A549 (cell line): ENCODE measurements around the gene PDXK. TPM values are rescaled to one million over a fixed set of nuclear protein-coding genes. Genes with fewer than 3 reads are reported as not detected.

Experiments
- ATAC-seq, 2 experiments: fragments of 200-7000 bp in 1 of 2; fragments of >200 bp in 1 of 2; cut with Nextera tagmentation in 1 of 2; cut with Tn5 transposase in 1 of 2; 3 replicates each; pipeline versions ENCODE4 v1.8.0 to v1.9.1; 2018 to 2020; ENCODE audit warnings: mild to moderate bottlenecking in 1 of 2, moderate library complexity in 1 of 2
- CTCF ChIA-PET: fragments of 300-600 bp; sonication (Branson Sonifier 250); formaldehyde crosslinking; extraction: SDS; loops from one replicate; lab custom pipeline; 2021; ENCODE audit warnings: antibody characterized with exemption, inconsistent platforms; lab: Yijun Ruan, JAX
- POLR2A ChIA-PET: fragments of 350-600 bp; formaldehyde crosslinking; extraction: SDS; loops from one replicate; lab custom pipeline; 2021; ENCODE audit warnings: antibody characterized with exemption, inconsistent platforms; lab: Yijun Ruan, JAX
- DNase-seq, 2 experiments: peaks; one replicate each; pipeline versions ENCODE4 v3.0.0 to v3.0.0-alpha.2; 2011 to 2016; ENCODE audit warnings: low read depth in 1 of 2, low spot score in 1 of 2
- FAIRE-seq: peaks from 2 replicates; lab custom pipeline; 2011; peaks lifted over from hg19 to GRCh38; lab: Jason Lieb, UNC
- H3K27ac ChIP-seq, 2 experiments: fragments of >200 bp; sonication (Bioruptor Twin); formaldehyde crosslinking; 3 replicates each; pipeline ENCODE4 v1.5.1; 2016 to 2017
- H3K4me1 ChIP-seq: fragments of >200 bp; sonication (Bioruptor Twin); formaldehyde crosslinking; 3 replicates; pipeline ENCODE4 v1.6.1; 2016
- H3K4me2 ChIP-seq: fragments of >200 bp; sonication (Bioruptor Twin); formaldehyde crosslinking; 3 replicates; pipeline ENCODE4 v1.6.1; 2016
- H3K4me3 ChIP-seq: fragments of >200 bp; sonication (Bioruptor Twin); formaldehyde crosslinking; 3 replicates; pipeline ENCODE4 v1.5.1; 2016
- H3K9me3 ChIP-seq: fragments of >200 bp; sonication (Bioruptor Twin); formaldehyde crosslinking; 3 replicates; pipeline ENCODE4 v1.6.1; 2016
- BCL3 ChIP-seq: fragments of >200 bp; sonication (Bioruptor Twin); formaldehyde crosslinking; IDR thresholded peaks from 3 replicates; pipeline ENCODE4 v1.6.1; 2016
- CEBPB ChIP-seq, 2 experiments: fragments of >200 bp in 1 of 2; sonication (Bioruptor Twin) in 1 of 2; formaldehyde crosslinking in 1 of 2; IDR thresholded peaks; 2 replicates each; pipeline ENCODE4 v1.6.1; 2012 to 2016
- CHD2 ChIP-seq: fragments of 150-350 bp; IDR thresholded peaks from 2 replicates; pipeline ENCODE4 v1.6.1; 2014; ENCODE audit warnings: low read length; ENCODE audit not compliant: partially characterized antibody
- ELK1 ChIP-seq: fragments of 150-350 bp; IDR thresholded peaks from 2 replicates; pipeline ENCODE4 v1.6.1; 2014; ENCODE audit warnings: low read depth, mild to moderate bottlenecking, low read length
- EP300 ChIP-seq, 2 experiments: fragments of >200 bp; sonication (Bioruptor Twin); formaldehyde crosslinking; IDR thresholded peaks; 2 replicates in 1 of 2; 3 replicates in 1 of 2; pipeline ENCODE4 v1.6.1; 2016 to 2017
- FOSB ChIP-seq: fragments of 250-450 bp; sonication (Bioruptor Pico); IDR thresholded peaks from 2 replicates; pipeline ENCODE4 v1.5.0; 2020; ENCODE audit warnings: mild to moderate bottlenecking, moderate library complexity
- HEYL ChIP-seq: fragments of 250-450 bp; sonication (Bioruptor Pico); IDR thresholded peaks from 2 replicates; pipeline ENCODE4 v1.8.0; 2021; ENCODE audit warnings: mild to moderate bottlenecking, moderate library complexity
- HOXB13 ChIP-seq: fragments of 250-450 bp; sonication (Bioruptor Pico); IDR thresholded peaks from 2 replicates; pipeline ENCODE4 v1.5.0; 2020; ENCODE audit warnings: low read depth, mild to moderate bottlenecking, moderate library complexity
- KDM1A ChIP-seq: fragments of 200-600 bp; sonication (generic); IDR thresholded peaks from 2 replicates; pipeline ENCODE4 v1.6.1; 2016; ENCODE audit warnings: low read depth, mild to moderate bottlenecking
- KDM5A ChIP-seq: fragments of 200-600 bp; sonication (generic); IDR thresholded peaks from 2 replicates; pipeline ENCODE4 v1.6.1; 2016; ENCODE audit warnings: antibody characterized with exemption, mild to moderate bottlenecking
- MAX ChIP-seq: IDR thresholded peaks from 2 replicates; pipeline ENCODE4 v1.6.1; 2012
- NPAS2 ChIP-seq: fragments of 250-450 bp; sonication (Bioruptor Pico); IDR thresholded peaks from 2 replicates; pipeline ENCODE4 v1.8.0; 2022; ENCODE audit warnings: mild to moderate bottlenecking, moderate library complexity, borderline replicate concordance
- PHF8 ChIP-seq: fragments of 200-600 bp; sonication (generic); IDR thresholded peaks from 2 replicates; pipeline ENCODE4 v1.6.1; 2016; ENCODE audit warnings: low read depth, mild to moderate bottlenecking, antibody characterized with exemption, moderate library complexity, borderline replicate concordance
- RAD21 ChIP-seq, 2 experiments: fragments of >200 bp in 1 of 2; sonication (Bioruptor Twin) in 1 of 2; formaldehyde crosslinking in 1 of 2; IDR thresholded peaks in 1 of 2; conservative IDR thresholded peaks in 1 of 2; 2 replicates in 1 of 2; 3 replicates in 1 of 2; pipeline ENCODE4 v1.6.1; 2012 to 2018; ENCODE audit warnings: inconsistent platforms in 1 of 2
- REST ChIP-seq: fragments of 200-600 bp; sonication (generic); IDR thresholded peaks from 2 replicates; pipeline ENCODE4 v1.6.1; 2016; ENCODE audit warnings: antibody characterized with exemption, mild to moderate bottlenecking, moderate library complexity
- SMC3 ChIP-seq: fragments of >200 bp; sonication (Bioruptor Twin); formaldehyde crosslinking; IDR thresholded peaks from 3 replicates; pipeline ENCODE4 v1.6.1; 2018; ENCODE audit warnings: inconsistent platforms
- SREBF2 ChIP-seq: fragments of 450-650 bp; IDR thresholded peaks from 2 replicates; pipeline ENCODE4 v1.6.1; 2014; ENCODE audit warnings: mild to moderate bottlenecking, moderate library complexity
- ZC3H11A ChIP-seq: fragments of 450-650 bp; IDR thresholded peaks from 2 replicates; pipeline ENCODE4 v1.6.1; 2014; ENCODE audit warnings: antibody characterized with exemption, mild to moderate bottlenecking
- ZFP36 ChIP-seq: fragments of 450-650 bp; IDR thresholded peaks from 2 replicates; pipeline ENCODE4 v1.6.1; 2014; ENCODE audit warnings: borderline replicate concordance; ENCODE audit not compliant: partially characterized antibody
- WGBS: methylation state at CpG from one replicate; pipeline ENCODE4 v1.1.6; 2017; ENCODE audit errors: missing lambda C conversion rate; 5-methylcytosine and 5-hydroxymethylcytosine counted together
- polyA plus RNA-seq, 4 experiments: library from polyadenylated mRNA; depleted of rRNA in 3 of 4; stranded (reverse); fragments of >200 nt; fragmentation: RNase III in 1 of 4; extraction: RNeasy Plus Mini Kit Qiagen cat#74134 plus additional on column Dnase treatment in 1 of 4; gene quantifications; 2 replicates in 3 of 4; 3 replicates in 1 of 4; pipeline ENCODE4 v1.2.3, GENCODE V29; 2011 to 2017
- TF ChIP-seq, protein P1 (sequence below): fragments of >200 bp; sonication (Bioruptor Twin); formaldehyde crosslinking; IDR thresholded peaks from 3 replicates; pipeline ENCODE4 v1.5.1; 2016

Gene PDXK
- polyA plus RNA-seq, 2 of the 4 experiments (the other 2 are of a cell fraction), result 220 to 292 TPM

DNA sequence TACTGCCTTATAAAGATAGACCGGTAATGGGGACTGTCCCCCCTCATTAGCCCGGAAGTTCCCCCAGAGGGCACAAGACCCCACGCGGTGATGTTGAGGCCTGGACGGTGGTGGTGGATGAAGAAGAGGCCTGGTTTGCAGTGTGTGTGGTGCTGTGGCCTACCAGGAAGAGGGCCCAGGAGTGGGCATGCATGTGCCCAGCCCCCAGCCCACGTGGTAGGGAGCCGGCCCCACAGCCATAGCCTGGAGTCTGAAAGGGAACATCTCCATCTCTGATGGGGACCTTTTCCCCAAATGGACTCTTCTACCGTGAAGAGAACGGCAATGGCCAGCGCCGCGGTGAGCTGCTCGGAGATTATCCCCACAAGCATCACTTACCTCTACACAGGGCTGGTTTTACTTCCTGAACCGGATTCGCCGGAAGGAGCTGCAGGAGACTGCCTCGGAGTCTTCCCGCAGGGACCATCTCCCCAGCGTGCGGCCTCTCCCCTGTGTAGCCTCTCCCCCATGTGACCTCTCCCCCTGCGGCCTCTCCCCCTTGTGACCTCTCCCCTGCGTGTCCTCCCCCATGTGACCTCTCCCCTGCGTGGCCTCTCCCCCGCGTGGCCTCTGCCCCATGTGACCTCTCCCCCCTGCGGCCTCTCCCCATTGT, 91.0 kb downstream of the PDXK start:
- no peak; a peak in 1 of 6 replicates for ATAC-seq
- POLR2A ChIA-PET, result no interaction called here

DNA sequence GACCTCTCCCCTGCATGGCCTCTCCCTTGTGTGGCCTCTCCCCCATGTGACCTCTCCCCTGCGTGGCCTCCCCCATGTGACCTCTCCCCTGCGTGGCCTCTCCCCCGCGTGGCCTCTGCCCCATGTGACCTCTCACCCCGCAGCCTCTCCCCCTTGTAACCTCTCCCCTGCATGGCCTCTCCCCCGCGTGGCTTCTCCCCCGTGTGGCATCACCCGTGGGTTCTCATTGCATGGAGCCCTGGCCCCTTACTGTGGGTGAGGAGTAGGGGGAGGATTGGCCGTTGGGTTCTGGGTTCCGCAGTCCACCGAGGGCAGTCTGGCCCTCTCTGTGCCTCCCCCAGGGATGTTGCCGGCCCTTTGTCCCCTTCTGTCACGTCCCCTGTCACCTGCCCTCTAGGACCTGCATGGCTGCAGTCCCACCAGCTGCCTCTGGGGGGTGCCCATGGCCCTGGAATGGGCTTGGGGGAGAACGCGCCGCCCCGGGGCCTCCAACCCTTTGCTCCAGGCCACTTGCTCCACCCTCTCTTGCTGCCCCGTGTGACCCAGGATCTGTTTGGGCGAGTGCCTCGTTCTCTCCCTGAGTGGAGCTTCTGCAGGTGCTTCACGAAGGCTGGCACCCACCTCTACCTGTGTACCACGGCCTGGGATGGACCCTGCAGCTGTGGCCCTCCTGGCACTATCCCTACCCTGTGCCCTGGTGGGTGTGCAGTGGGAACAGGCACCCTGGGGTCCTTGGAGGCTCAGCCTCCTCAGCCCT, 91.8 kb downstream of the PDXK start:
- DNase-seq (peak; percentile 66 to 78), FAIRE-seq (no peak), ATAC-seq (peak; percentile 66 to 84)
- peak overlapping the region; percentile 63 for H3K4me2 ChIP-seq
- no peak overlapping the region for H3K4me3 ChIP-seq
- peak; percentile 88 to 91 for TF ChIP-seq RAD21 (conservative IDR thresholded peaks at IDR 0.05 in 1 of 2, IDR thresholded peaks at IDR 0.05 in 1 of 2)
- no peak for TF ChIP-seq FOSB (CRISPR knock-in tag)
- no peak for TF ChIP-seq EP300 (IDR thresholded peaks at IDR 0.05)
- no peak for TF ChIP-seq KDM5A
- no peak for TF ChIP-seq NPAS2 (CRISPR knock-in tag)
- peak; percentile 66 for TF ChIP-seq SMC3
- TF ChIP-seq MAX, result 0 out of 2 replicates have a peak, but pooled peaks have one; percentile 34
- TF ChIP-seq, protein P1, sequence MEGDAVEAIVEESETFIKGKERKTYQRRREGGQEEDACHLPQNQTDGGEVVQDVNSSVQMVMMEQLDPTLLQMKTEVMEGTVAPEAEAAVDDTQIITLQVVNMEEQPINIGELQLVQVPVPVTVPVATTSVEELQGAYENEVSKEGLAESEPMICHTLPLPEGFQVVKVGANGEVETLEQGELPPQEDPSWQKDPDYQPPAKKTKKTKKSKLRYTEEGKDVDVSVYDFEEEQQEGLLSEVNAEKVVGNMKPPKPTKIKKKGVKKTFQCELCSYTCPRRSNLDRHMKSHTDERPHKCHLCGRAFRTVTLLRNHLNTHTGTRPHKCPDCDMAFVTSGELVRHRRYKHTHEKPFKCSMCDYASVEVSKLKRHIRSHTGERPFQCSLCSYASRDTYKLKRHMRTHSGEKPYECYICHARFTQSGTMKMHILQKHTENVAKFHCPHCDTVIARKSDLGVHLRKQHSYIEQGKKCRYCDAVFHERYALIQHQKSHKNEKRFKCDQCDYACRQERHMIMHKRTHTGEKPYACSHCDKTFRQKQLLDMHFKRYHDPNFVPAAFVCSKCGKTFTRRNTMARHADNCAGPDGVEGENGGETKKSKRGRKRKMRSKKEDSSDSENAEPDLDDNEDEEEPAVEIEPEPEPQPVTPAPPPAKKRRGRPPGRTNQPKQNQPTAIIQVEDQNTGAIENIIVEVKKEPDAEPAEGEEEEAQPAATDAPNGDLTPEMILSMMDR, result peak; percentile 65
- no peak for TF ChIP-seq HOXB13 (CRISPR knock-in tag)
- TF ChIP-seq HEYL (CRISPR knock-in tag), result no peak
- no peak for TF ChIP-seq PHF8
- no peak for TF ChIP-seq ZC3H11A
- H3K9me3 ChIP-seq, result no peaks in the 10 kb centered on the region
- peak overlapping the region in 1 of 2 experiments; percentile 47; a peak in 2 of 6 replicates for H3K27ac ChIP-seq
- H3K4me1 ChIP-seq, result peaks cover 9% of the 10 kb centered on the region; the same call in 1 of the 3 replicates
- POLR2A ChIA-PET, result no interaction called here
- 27% methylated on average over 3 of the region's 23 CpGs for WGBS
- CTCF ChIA-PET, result interaction anchor here (0.6 to 4.5 kb wide), 19 partner anchors 9 to 252 kb away, joined by 3 to 24 read pairs (median 4); no protein-coding TSS in a partner anchor

More for the DNA sequence above, 91.0 kb downstream of the PDXK start:
- CTCF ChIA-PET, result interaction anchor here (0.8 to 4.5 kb wide), 14 partner anchors 9 to 253 kb away, joined by 3 to 24 read pairs (median 4); partner anchors contain the start of gene RRP1
- no peak for DNase-seq
- H3K4me1 ChIP-seq, result peaks cover 9% of the 10 kb centered on the region; the same call in 1 of the 3 replicates
- no peak overlapping the region for H3K27ac ChIP-seq
- no peak for FAIRE-seq
- no peaks in the 10 kb centered on the region for H3K9me3 ChIP-seq
- no peak for TF ChIP-seq BCL3
- no peak for TF ChIP-seq ZFP36
- no peak for TF ChIP-seq REST
- TF ChIP-seq CEBPB (IDR thresholded peaks at IDR 0.05), result no peak
- no peak for TF ChIP-seq ELK1
- no peak for TF ChIP-seq CHD2
- TF ChIP-seq RAD21 (conservative IDR thresholded peaks at IDR 0.05 in 1 of 2, IDR thresholded peaks at IDR 0.05 in 1 of 2), result no peak
- TF ChIP-seq KDM1A, result no peak
- TF ChIP-seq SREBF2, result no peak
- no peak overlapping the region for H3K4me3 ChIP-seq
- no peak overlapping the region for H3K4me2 ChIP-seq
- WGBS, result 71% methylated on average over 19 of the region's 26 CpGs
